Mesodermal cell (in vitro differentiated cells): ENCODE results near the gene NT5C2.
"Not testable (repeated sequence)": the region's sequence is repeated elsewhere in the genome, so short reads cannot be mapped to it uniquely, and the experiment has no call there.

ENCODE experiments used
- H3K27ac ChIP-seq: 2 replicates; pipeline ENCODE4 v1.7.0; 2013; ENCODE audit warnings: mild to moderate bottlenecking, low read depth, low read length, moderate library complexity; ENCODE audit not compliant: severe bottlenecking
- H3K36me3 ChIP-seq: 2 replicates; pipeline ENCODE4 v1.7.1; 2013; ENCODE audit warnings: mild to moderate bottlenecking, low read length, moderate library complexity; ENCODE audit not compliant: control insufficient read depth, insufficient read depth
- H3K4me1 ChIP-seq: one replicate; pipeline ENCODE4 v1.7.1; 2013; ENCODE audit warnings: mild to moderate bottlenecking, low read length; ENCODE audit not compliant: insufficient read depth, control insufficient read depth, poor library complexity, severe bottlenecking
- H3K4me3 ChIP-seq: 2 replicates; pipeline ENCODE4 v1.7.0; 2013; ENCODE audit warnings: low read length, control low read depth, mild to moderate bottlenecking; ENCODE audit not compliant: insufficient read depth, poor library complexity, severe bottlenecking; ENCODE audit errors: extremely low read depth
- H3K9me3 ChIP-seq: 2 replicates; pipeline ENCODE4 v1.7.1; 2013; ENCODE audit warnings: mild to moderate bottlenecking, low read length, moderate library complexity; ENCODE audit not compliant: control insufficient read depth
- WGBS, 2 experiments: methylation state at CpG; one replicate each; pipeline ENCODE4 v1.1.5; 2013; ENCODE audit warnings: missing lambda C conversion rate in 2 of 2; ENCODE audit not compliant: insufficient coverage in 2 of 2; 5-methylcytosine and 5-hydroxymethylcytosine counted together

The NT5C2 gene

DNA sequence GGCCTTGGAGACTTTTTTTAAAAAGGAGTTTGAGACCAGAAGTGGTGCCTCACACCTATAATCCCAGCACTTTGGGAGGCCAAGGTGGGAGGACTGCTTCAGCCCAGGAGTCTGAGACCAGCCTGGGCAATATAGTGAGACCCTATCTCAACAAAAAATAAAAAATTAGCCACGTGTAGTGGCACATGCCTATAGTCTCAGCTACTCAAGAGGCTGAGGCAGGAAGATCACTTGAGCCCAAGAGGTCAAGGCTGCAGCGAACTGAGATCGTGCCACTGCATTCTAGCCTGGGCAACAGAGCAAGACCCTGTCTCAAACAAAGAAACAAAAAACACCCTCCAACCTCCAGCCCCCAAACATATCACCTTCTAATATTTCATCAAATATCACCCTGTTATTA is 49.4 kb downstream of the NT5C2 start:
- H3K9me3 ChIP-seq, H3K4me3 ChIP-seq, H3K27ac ChIP-seq: not testable (repeated sequence)
- 92 to 95% methylated on average over 2 to 3 of the region's 3 CpGs for WGBS, 2 experiments
- Histone ChIP-seq H3K4me1 (peaks cover 17% of the 10 kb centered on the region), H3K36me3 (peaks cover 53% of the 10 kb centered on the region)

DNA sequence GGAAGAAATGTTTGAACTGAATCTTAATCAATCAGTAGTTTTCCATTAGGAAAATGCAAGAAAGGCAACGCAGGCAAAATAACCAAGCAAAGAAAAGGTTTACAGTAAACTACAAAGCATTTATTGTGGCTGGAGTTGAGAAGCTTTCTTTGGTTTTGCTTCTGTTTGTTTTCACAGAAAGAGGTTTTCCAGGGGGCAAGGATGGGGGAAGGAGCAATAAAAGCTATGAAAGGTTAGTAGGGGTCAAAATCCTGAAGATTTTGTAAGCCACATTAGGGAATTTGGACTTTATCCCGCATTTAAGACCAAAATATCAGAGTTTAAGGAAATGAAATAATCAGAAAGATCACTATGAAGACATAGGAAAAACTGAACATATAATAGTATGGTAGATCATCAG is 51.1 kb downstream of the NT5C2 start:
- Histone ChIP-seq H3K27ac (no peak overlapping the region), H3K4me3 (no peak overlapping the region), H3K36me3 (peaks cover 69% of the 10 kb centered on the region), H3K9me3 (no peaks in the 10 kb centered on the region), H3K4me1 (peaks cover 8% of the 10 kb centered on the region)
- WGBS, 2 experiments = 100% methylated on average over 1 of the region's 2 CpGs; no CpG with 5 or more reads in 1 of the 2 experiments

DNA sequence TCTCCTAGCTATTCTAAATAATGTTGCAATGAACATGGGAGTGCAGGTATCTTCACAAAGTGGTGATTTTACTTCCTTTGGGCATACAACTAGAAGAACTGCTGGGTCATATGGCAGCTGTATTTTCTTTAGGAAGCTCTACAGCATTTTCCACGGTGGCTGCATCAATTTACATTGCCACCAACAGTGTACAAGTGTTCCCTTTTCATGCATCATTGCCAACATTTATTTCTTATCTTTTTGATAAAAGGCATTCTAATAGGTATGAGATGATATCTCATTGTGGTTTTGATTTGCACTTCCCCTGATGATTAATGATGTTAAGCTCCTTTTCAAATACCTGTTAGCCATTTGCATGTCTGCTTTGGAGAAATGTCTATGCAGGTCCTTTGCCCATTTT is 52.6 kb downstream of the NT5C2 start:
- Histone ChIP-seq H3K4me3 (no peak overlapping the region), H3K27ac (no peak overlapping the region), H3K4me1 (no peaks in the 10 kb centered on the region), H3K9me3 (no peaks in the 10 kb centered on the region), H3K36me3 (peaks cover 83% of the 10 kb centered on the region)
- WGBS, 2 experiments = 100% methylated on average over 1 of the region's 1 CpG; no CpG with 5 or more reads in 1 of the 2 experiments

DNA sequence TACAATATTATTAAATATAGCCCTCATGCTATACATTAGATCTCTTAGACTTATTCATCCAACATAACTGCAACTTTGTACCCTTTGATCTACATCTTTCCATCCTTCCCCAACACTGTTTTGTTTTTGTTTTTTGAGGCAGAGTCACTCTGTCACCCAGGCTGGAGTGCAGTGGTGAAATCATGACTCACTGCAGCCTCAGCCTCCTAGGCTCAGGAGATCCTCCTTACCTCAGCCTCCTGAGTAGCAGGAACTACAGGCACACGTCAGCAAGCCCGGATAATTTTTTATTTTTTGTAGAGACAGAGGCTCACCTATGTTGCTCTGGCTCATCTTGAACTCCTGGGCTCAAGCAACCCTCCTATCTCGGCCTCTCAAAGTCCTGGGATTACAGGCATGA is 53.3 kb downstream of the NT5C2 start:
- Histone ChIP-seq H3K4me3 (no peak overlapping the region), H3K36me3 (peaks cover 87% of the 10 kb centered on the region), H3K27ac (no peak overlapping the region), H3K4me1 (no peaks in the 10 kb centered on the region), H3K9me3 (peaks cover under 1% of the 10 kb centered on the region)
- WGBS, 2 experiments = 88 to 90% methylated on average over 2 to 3 of the region's 3 CpGs

- not testable (repeated sequence) for H3K4me1 ChIP-seq, H3K27ac ChIP-seq, H3K4me3 ChIP-seq
- 83 to 100% methylated on average over 2 to 3 of the region's 3 CpGs for WGBS, 2 experiments
- Histone ChIP-seq H3K9me3 (peaks cover 17% of the 10 kb centered on the region), H3K36me3 (peaks cover 91% of the 10 kb centered on the region)
These were observed 57.9 kb downstream of the NT5C2 start for GRCh38 chr10:103135168-103135567.

- H3K9me3 ChIP-seq = peaks cover 17% of the 10 kb centered on the region
- no peak overlapping the region for H3K27ac ChIP-seq
- H3K4me3 ChIP-seq = no peak overlapping the region
- no CpG with 5 or more reads among the region's 1 CpG for WGBS, 2 experiments
- no peaks in the 10 kb centered on the region for H3K4me1 ChIP-seq
- peaks cover 65% of the 10 kb centered on the region for H3K36me3 ChIP-seq
These were observed 62.2 kb downstream of the NT5C2 start for GRCh38 chr10:103130910-103131309.

DNA sequence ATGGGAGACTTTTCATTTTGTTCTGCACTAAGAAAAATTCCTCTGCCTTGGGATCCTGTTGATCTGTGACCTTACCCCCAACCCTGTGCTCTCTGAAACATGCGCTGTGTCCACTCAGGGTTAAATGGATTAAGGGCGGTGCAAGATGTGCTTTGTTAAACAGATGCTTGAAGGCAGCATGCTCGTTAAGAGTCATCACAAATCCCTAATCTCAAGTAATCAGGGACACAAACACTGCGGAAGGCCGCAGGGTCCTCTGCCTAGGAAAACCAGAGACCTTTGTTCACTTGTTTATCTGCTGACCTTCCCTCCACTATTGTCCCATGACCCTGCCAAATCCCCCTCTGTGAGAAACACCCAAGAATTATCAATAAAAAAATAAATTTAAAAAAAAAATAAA is 62.9 kb downstream of the NT5C2 start:
- Histone ChIP-seq H3K36me3 (peaks cover 59% of the 10 kb centered on the region), H3K9me3 (peaks cover 17% of the 10 kb centered on the region)
- H3K27ac ChIP-seq, H3K4me1 ChIP-seq, H3K4me3 ChIP-seq: not testable (repeated sequence)
- WGBS, 2 experiments = no CpG with 5 or more reads among the region's 5 CpGs

DNA sequence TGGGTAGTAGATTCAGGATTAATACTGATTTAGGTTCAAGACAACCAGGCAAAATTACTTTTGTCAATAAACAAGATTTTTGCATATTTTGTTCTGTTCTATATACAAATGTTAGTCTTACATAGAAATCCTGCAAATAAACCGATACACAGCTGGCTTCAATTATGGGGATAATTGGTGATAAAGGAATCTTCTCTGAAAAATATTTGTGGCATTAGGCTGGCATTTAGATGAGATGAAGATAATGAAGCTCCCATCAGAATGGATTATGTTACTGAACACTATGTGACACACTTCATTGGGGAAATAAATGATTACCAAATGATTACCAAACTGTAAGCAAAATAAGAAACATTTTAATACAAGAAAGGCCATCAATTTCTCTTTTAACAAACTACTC is 65.8 kb downstream of the NT5C2 start:
- H3K36me3 ChIP-seq = peaks cover 40% of the 10 kb centered on the region
- H3K9me3 ChIP-seq = peaks cover 10% of the 10 kb centered on the region
- no peaks in the 10 kb centered on the region for H3K4me1 ChIP-seq
- WGBS, 2 experiments = no CpG with 5 or more reads among the region's 1 CpG
- H3K27ac ChIP-seq = no peak overlapping the region
- no peak overlapping the region for H3K4me3 ChIP-seq

DNA sequence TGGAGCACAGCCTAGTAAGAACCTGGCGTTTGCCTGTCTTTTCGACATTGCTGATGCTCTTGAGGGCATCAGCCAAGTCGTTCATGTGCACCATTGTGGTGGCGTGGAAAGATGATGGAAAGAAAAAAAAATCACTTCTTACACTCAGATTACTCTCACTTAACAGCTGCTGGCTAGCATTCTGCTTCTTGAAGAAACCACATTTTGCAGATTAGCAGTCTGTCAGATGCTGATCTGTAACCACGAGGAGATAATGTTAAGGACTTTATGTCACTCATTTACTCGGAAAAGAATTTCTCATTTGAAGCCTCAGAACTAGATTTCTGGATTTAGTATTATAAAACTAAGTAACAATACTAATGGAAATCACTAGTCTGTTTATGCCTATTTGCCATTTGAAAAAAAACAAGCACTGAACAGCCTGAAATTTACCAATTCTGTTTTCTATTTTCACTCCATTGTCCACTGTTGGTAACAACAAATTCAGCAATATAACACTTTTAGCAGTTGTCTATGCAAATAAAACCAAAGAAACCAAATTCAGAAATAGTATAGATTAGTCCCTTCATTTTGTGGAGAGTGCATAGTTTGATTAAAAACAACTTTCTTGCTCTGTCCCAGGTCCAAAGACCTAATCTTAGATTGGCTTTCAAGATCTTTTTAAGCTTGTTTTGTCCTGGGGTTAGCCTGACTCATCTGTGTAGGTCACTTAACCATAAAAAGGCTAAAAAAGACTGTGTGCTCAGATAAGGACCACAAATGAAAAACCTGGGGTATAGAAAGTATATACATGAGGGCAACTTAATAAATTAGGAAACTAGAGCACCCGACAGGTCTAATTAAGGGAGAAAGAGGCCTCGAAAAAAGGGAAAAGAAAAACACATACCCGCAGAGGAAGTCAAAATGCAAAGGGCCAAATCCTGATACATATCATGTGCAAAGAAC is 67.5 kb downstream of the NT5C2 start:
- no peak overlapping the region for H3K4me3 ChIP-seq

DNA sequence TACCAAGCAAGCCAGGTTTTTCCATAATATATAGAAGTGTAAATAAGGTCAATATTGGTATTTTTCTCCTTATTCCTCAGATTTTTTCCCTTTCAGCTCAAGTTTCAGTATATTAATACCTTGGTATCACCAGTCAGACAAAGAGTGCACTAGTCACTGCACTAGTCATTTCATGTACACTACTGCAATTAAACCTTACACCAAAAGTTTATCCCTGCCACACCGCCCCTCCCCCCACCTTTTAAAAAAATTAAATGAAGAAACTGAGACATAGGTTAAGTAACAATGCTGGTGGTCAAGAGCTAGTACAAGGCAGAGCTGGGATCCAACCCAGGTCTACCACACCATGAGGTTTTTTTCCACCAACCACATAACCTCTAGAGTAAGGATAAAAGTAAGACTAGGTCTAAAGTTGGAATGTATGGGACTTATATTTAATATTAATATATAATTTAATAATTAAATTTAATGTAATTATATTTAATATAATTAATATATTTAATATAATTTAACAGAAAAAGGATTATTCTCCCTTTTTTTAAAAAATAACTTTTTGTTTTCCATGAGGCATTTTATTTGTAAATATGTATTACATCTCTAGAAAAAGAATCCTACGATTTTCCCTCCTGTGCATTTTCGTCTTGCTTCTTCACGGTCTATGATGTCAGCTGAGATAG is 68.5 kb downstream of the NT5C2 start:
- H3K36me3 ChIP-seq = peaks cover 23% of the 10 kb centered on the region
- H3K4me3 ChIP-seq = no peak overlapping the region

More for the DNA sequence above, 67.5 kb downstream of the NT5C2 start:
- H3K36me3 ChIP-seq = peaks cover 23% of the 10 kb centered on the region
- no peaks in the 10 kb centered on the region for H3K9me3 ChIP-seq
- H3K27ac ChIP-seq = peak overlapping the region; percentile 69
- no peaks in the 10 kb centered on the region for H3K4me1 ChIP-seq
- 95 to 98% methylated on average over 6 of the region's 9 CpGs for WGBS, 2 experiments

More for the DNA sequence above, 68.5 kb downstream of the NT5C2 start:
- Histone ChIP-seq H3K4me1 (no peaks in the 10 kb centered on the region), H3K27ac (no peak overlapping the region), H3K9me3 (no peaks in the 10 kb centered on the region)
- 100% methylated on average over 1 of the region's 4 CpGs; no CpG with 5 or more reads in 1 of the 2 experiments for WGBS, 2 experiments
